ENCODE measurements around the gene AVEN.

- no peak for TF ChIP-seq POLR2A (IDR thresholded peaks at IDR 0.05)
- TF ChIP-seq, protein P1, sequence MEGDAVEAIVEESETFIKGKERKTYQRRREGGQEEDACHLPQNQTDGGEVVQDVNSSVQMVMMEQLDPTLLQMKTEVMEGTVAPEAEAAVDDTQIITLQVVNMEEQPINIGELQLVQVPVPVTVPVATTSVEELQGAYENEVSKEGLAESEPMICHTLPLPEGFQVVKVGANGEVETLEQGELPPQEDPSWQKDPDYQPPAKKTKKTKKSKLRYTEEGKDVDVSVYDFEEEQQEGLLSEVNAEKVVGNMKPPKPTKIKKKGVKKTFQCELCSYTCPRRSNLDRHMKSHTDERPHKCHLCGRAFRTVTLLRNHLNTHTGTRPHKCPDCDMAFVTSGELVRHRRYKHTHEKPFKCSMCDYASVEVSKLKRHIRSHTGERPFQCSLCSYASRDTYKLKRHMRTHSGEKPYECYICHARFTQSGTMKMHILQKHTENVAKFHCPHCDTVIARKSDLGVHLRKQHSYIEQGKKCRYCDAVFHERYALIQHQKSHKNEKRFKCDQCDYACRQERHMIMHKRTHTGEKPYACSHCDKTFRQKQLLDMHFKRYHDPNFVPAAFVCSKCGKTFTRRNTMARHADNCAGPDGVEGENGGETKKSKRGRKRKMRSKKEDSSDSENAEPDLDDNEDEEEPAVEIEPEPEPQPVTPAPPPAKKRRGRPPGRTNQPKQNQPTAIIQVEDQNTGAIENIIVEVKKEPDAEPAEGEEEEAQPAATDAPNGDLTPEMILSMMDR (IDR thresholded peaks at IDR 0.05) = no peak
These were observed 208.7 kb downstream of the AVEN start for GRCh38 chr15:33830351-33830750.

Data from thyroid gland (tissue), 4 donors.